HepG2 (cell line): ENCODE measurements around the gene CPNE5. TPM values are rescaled to one million over a fixed set of nuclear protein-coding genes. Genes with fewer than 3 reads are reported as not detected.
A peak's percentile ranks its signal among the peaks of the same experiment; 100 is the strongest.

ENCODE experiments used
- HDAC6 ChIP-seq: fragments of 200-600 bp; sonication (generic); IDR thresholded peaks from 2 replicates; pipeline ENCODE4 v1.7.0; 2017; ENCODE audit warnings: mild to moderate bottlenecking, antibody characterized with exemption, low read length, low read depth
- KDM6A ChIP-seq: IDR thresholded peaks from 2 replicates; pipeline ENCODE4 v1.6.1; 2016; ENCODE audit warnings: low read depth
- NFE2L2 ChIP-seq: fragments of 150-350 bp; IDR thresholded peaks from 2 replicates; pipeline ENCODE4 v1.6.1; 2014; ENCODE audit warnings: low read length
- NFKB2 ChIP-seq: sonication (generic); formaldehyde crosslinking; IDR thresholded peaks from 2 replicates; pipeline ENCODE4 v1.4.0; 2020; ENCODE audit warnings: missing genetic modification reagents, borderline replicate concordance
- RARA ChIP-seq: IDR thresholded peaks from 2 replicates; pipeline ENCODE4 v1.6.1; 2016; ENCODE audit warnings: missing genetic modification reagents, missing compliant biosample characterization
- RELA ChIP-seq: sonication (generic); formaldehyde crosslinking; IDR thresholded peaks from 2 replicates; pipeline ENCODE4 v1.4.0; 2020; ENCODE audit warnings: missing genetic modification reagents
- STAG1 ChIP-seq: sonication (generic); formaldehyde crosslinking; IDR thresholded peaks from 2 replicates; pipeline ENCODE4 v1.4.0; 2020; ENCODE audit warnings: missing genetic modification reagents
- STAT5B ChIP-seq: sonication (generic); formaldehyde crosslinking; IDR thresholded peaks from 2 replicates; pipeline ENCODE4 v1.4.0; 2020; ENCODE audit warnings: missing genetic modification reagents
- ZBTB40 ChIP-seq, 2 experiments: fragments of 450-650 bp in 1 of 2; sonication (generic) in 1 of 2; formaldehyde crosslinking in 1 of 2; IDR thresholded peaks; 2 replicates each; pipeline versions ENCODE4 v1.6.1 to v1.8.0; 2016 to 2022; ENCODE audit warnings: antibody characterized with exemption in 1 of 2, mild to moderate bottlenecking in 1 of 2, missing genetic modification reagents in 1 of 2
- ZC3H4 ChIP-seq: sonication (generic); formaldehyde crosslinking; IDR thresholded peaks from 2 replicates; pipeline ENCODE4 v1.4.0; 2020; ENCODE audit warnings: missing genetic modification reagents, borderline replicate concordance
- ZNF839 ChIP-seq: sonication (generic); formaldehyde crosslinking; IDR thresholded peaks from 2 replicates; pipeline ENCODE4 v1.4.0; 2020; ENCODE audit warnings: missing genetic modification reagents, mild to moderate bottlenecking, borderline replicate concordance
- ZZZ3 ChIP-seq: sonication (generic); formaldehyde crosslinking; IDR thresholded peaks from 2 replicates; pipeline ENCODE4 v1.4.0; 2020; ENCODE audit warnings: missing genetic modification reagents, mild to moderate bottlenecking, borderline replicate concordance
- polyA plus RNA-seq, 8 experiments: library from polyadenylated mRNA; depleted of rRNA in 3 of 8; stranded (reverse) in 7 of 8; unstranded in 1 of 8; fragments of >200 nt; fragmentation: Illumina TruSeq in 4 of 8; extraction: Trizol in 4 of 8; gene quantifications; 2 replicates each; pipeline versions ENCODE4 v1.2.1 to v1.2.3, GENCODE V29; 2011 to 2016; ENCODE audit warnings: low read depth in 4 of 8, missing spikeins in 1 of 8, mixed read lengths in 1 of 8; ENCODE audit not compliant: insufficient read depth in 1 of 8
- total RNA-seq, 5 experiments: library from RNA; depleted of rRNA; stranded (reverse); fragments of >200 nt; fragmentation: Illumina TruSeq; extraction: Trizol; gene quantifications; 2 replicates each; pipeline ENCODE4 v1.2.3, GENCODE V29; 2016; ENCODE audit warnings: low read depth in 1 of 5
- TF ChIP-seq, protein P1 (sequence below): sonication (generic); formaldehyde crosslinking; conservative IDR thresholded peaks from 2 replicates; pipeline ENCODE4 v1.8.1; 2023; ENCODE audit warnings: missing genetic modification reagents
- TF ChIP-seq, protein P2 (sequence below), 2 experiments: sonication (generic) in 1 of 2; formaldehyde crosslinking in 1 of 2; IDR thresholded peaks; 2 replicates each; pipeline versions ENCODE4 v1.4.0 to v1.6.1; 2018 to 2020; ENCODE audit warnings: missing genetic modification reagents in 2 of 2, borderline replicate concordance in 1 of 2, low read depth in 1 of 2, mild to moderate bottlenecking in 1 of 2, missing biosample characterization in 1 of 2

Gene CPNE5
- total and polyA plus RNA-seq, 2 of the 13 experiments (the other 11 are each of a cell fraction or from before 2014, with no cell fraction given) = 0.16 TPM; not detected in 1

- TF ChIP-seq STAT5B (CRISPR knock-in tag) (0 out of 2 replicates have a peak, but pooled peaks have one; percentile 61), ZNF839 (CRISPR knock-in tag) (peak; percentile 79; the same call in 1 of the 2 replicates), NFKB2 (CRISPR knock-in tag) (peak; percentile 97; the same call in 1 of the 2 replicates), STAG1 (CRISPR knock-in tag) (no peak), RARA (CRISPR knock-in tag) (peak; percentile 30), RELA (peak; percentile 70; the same call in 1 of the 2 replicates), ZC3H4 (CRISPR knock-in tag) (no peak), HDAC6 (no peak), ZBTB40 (IDR thresholded peaks at IDR 0.05) (peak; percentile 99), ZBTB40 (CRISPR knock-in tag; IDR thresholded peaks at IDR 0.05) (peak; percentile 94), KDM6A (CRISPR knock-in tag) (0 out of 2 replicates have a peak, but pooled peaks have one; percentile 28), NFE2L2 (no peak), ZZZ3 (CRISPR knock-in tag) (peak; percentile 74; the same call in 1 of the 2 replicates)
- TF ChIP-seq, protein P1, sequence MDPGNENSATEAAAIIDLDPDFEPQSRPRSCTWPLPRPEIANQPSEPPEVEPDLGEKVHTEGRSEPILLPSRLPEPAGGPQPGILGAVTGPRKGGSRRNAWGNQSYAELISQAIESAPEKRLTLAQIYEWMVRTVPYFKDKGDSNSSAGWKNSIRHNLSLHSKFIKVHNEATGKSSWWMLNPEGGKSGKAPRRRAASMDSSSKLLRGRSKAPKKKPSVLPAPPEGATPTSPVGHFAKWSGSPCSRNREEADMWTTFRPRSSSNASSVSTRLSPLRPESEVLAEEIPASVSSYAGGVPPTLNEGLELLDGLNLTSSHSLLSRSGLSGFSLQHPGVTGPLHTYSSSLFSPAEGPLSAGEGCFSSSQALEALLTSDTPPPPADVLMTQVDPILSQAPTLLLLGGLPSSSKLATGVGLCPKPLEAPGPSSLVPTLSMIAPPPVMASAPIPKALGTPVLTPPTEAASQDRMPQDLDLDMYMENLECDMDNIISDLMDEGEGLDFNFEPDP = no peak
- TF ChIP-seq, protein P2, sequence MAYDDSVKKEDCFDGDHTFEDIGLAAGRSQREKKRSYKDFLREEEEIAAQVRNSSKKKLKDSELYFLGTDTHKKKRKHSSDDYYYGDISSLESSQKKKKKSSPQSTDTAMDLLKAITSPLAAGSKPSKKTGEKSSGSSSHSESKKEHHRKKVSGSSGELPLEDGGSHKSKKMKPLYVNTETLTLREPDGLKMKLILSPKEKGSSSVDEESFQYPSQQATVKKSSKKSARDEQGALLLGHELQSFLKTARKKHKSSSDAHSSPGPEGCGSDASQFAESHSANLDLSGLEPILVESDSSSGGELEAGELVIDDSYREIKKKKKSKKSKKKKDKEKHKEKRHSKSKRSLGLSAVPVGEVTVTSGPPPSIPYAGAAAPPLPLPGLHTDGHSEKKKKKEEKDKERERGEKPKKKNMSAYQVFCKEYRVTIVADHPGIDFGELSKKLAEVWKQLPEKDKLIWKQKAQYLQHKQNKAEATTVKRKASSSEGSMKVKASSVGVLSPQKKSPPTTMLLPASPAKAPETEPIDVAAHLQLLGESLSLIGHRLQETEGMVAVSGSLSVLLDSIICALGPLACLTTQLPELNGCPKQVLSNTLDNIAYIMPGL (CRISPR knock-in tag; IDR thresholded peaks at IDR 0.05; ENCODE audit: borderline replicate concordance in 1 of 2, low read depth in 1 of 2) = peak; percentile 96 to 97; a peak in 3 of 4 replicates
These were observed 35.4 kb upstream of the CPNE5 start, which contains the start of gene PPIL1 (continued) for GRCh38 chr6:36874443-36875249.
